Esophagus muscularis mucosa (tissue), 3 donors: ENCODE measurements around the gene IKZF3.

ENCODE experiments used
- POLR2A ChIP-seq: fragments of 450-650 bp; IDR thresholded peaks from one replicate; pipeline ENCODE4 v1.6.1; 2017; ENCODE audit warnings: antibody characterized with exemption, moderate library complexity, mild to moderate bottlenecking, low read depth
- POLR2AphosphoS5 ChIP-seq, 2 donors: sonication (generic); formaldehyde crosslinking; IDR thresholded peaks; one replicate each; pipeline ENCODE4 v1.6.1; 2017; ENCODE audit warnings: antibody characterized with exemption in 2 of 2
- TF ChIP-seq, protein P1 (sequence below), 3 experiments: fragments of 200-600 bp in 2 of 3; fragments of 450-650 bp in 1 of 3; sonication (generic) in 2 of 3; IDR thresholded peaks; one replicate each; pipeline ENCODE4 v1.5.1; 2017 to 2019; ENCODE audit warnings: antibody characterized with exemption in 3 of 3, mild to moderate bottlenecking in 2 of 3, moderate library complexity in 1 of 3

DNA sequence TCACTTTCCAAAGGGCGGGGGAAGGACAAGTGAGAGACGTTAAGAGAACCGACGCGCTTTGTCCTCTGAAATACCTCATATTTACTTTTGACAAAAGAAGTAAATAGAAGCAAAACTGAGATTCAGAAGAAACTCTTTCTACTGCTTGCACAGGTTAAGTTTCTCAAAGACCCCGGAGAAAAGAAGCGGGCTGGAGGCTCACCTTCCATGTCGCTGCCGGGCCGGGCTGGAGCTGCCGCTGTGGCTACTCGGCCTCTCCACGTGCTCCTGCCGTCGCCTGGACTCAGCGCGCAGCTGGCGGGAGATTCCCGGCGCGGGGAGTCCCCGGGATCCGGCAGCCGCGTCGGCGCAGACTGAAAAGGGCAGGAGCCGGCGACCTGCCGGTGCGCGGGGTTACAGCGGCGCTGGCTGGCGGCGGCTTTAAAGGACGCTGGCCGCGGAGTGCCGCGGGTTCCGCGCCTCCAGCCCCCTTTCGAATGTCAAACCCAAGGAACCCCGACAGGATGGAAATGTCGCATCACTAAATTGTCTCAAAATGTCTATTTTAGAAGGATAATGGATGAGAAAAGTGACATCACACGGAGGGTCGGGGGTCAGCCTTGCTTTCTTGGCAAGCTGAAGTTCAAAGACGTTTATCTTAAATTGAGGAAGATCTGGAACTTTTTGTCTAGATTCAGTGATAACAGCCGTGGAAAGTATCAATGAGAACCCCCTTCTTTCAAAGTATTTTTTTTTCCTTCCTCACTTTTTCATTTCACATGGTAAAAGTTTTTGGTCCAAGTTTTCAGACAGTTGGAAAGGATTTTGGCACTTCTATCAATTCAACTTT is at the start of gene IKZF3:
- TF ChIP-seq, protein P1, sequence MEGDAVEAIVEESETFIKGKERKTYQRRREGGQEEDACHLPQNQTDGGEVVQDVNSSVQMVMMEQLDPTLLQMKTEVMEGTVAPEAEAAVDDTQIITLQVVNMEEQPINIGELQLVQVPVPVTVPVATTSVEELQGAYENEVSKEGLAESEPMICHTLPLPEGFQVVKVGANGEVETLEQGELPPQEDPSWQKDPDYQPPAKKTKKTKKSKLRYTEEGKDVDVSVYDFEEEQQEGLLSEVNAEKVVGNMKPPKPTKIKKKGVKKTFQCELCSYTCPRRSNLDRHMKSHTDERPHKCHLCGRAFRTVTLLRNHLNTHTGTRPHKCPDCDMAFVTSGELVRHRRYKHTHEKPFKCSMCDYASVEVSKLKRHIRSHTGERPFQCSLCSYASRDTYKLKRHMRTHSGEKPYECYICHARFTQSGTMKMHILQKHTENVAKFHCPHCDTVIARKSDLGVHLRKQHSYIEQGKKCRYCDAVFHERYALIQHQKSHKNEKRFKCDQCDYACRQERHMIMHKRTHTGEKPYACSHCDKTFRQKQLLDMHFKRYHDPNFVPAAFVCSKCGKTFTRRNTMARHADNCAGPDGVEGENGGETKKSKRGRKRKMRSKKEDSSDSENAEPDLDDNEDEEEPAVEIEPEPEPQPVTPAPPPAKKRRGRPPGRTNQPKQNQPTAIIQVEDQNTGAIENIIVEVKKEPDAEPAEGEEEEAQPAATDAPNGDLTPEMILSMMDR (IDR thresholded peaks at IDR 0.05), result no peak
- no peak for TF ChIP-seq POLR2A
- peak in 1 of 2 donors; percentile 27 for TF ChIP-seq POLR2AphosphoS5 (IDR thresholded peaks at IDR 0.05)
